DOHH2 (cell line): ENCODE results near the gene IL1A.

Source experiments
- H3F3A ChIP-seq: fragments of 200-600 bp; sonication (generic), shearing (Covaris generic); 2 replicates; pipeline ENCODE4 v1.6.0; 2016; ENCODE audit warnings: antibody characterized with exemption, mild to moderate bottlenecking; ENCODE audit not compliant: control insufficient read depth, insufficient read depth
- H3K27ac ChIP-seq: fragments of 200-600 bp; sonication (generic); 2 replicates; pipeline ENCODE4 v1.5.1; 2014; ENCODE audit warnings: low read depth, mild to moderate bottlenecking, low read length, moderate library complexity
- H3K27me3 ChIP-seq: fragments of 200-600 bp; sonication (generic); 2 replicates; pipeline ENCODE4 v1.6.1; 2014; ENCODE audit warnings: mild to moderate bottlenecking, low read length, mixed read lengths; ENCODE audit not compliant: control insufficient read depth
- H3K36me3 ChIP-seq: fragments of 200-600 bp; sonication (generic); 2 replicates; pipeline ENCODE4 v1.6.1; 2014; ENCODE audit warnings: mild to moderate bottlenecking, low read length, moderate library complexity, mixed read lengths; ENCODE audit not compliant: control insufficient read depth
- H3K4me1 ChIP-seq: fragments of 200-600 bp; sonication (generic); 2 replicates; pipeline ENCODE4 v1.6.1; 2014; ENCODE audit warnings: mild to moderate bottlenecking, low read length, mixed read lengths; ENCODE audit not compliant: control insufficient read depth
- H3K4me2 ChIP-seq: fragments of 200-600 bp; sonication (generic); 2 replicates; pipeline ENCODE4 v1.6.0; 2014; ENCODE audit warnings: mild to moderate bottlenecking, low read length, moderate library complexity
- H3K4me3 ChIP-seq: fragments of 200-600 bp; sonication (generic); 2 replicates; pipeline ENCODE4 v1.5.1; 2014; ENCODE audit warnings: mild to moderate bottlenecking, low read length, mixed read lengths
- H3K79me2 ChIP-seq: fragments of 200-600 bp; sonication (generic); 2 replicates; pipeline ENCODE4 v1.6.1; 2014; ENCODE audit warnings: mild to moderate bottlenecking, low read length, mixed read lengths; ENCODE audit not compliant: control insufficient read depth
- H3K9me2 ChIP-seq: fragments of 200-600 bp; sonication (generic); replicated peaks from 2 replicates; pipeline ENCODE4 v1.6.1; 2014; ENCODE audit warnings: mild to moderate bottlenecking, low read length, mixed read lengths; ENCODE audit not compliant: control insufficient read depth
- H3K9me3 ChIP-seq: fragments of 200-600 bp; sonication (generic); 2 replicates; pipeline ENCODE4 v1.6.1; 2014; ENCODE audit warnings: antibody characterized with exemption, low read length, mixed read lengths; ENCODE audit not compliant: control insufficient read depth, insufficient read depth
- H4K20me1 ChIP-seq: fragments of 200-600 bp; sonication (generic); 2 replicates; pipeline ENCODE4 v1.6.0; 2014; ENCODE audit warnings: low read depth, mild to moderate bottlenecking, antibody characterized with exemption, low read length, moderate library complexity; ENCODE audit not compliant: control insufficient read depth, insufficient read depth
- CTCF ChIP-seq: fragments of 200-600 bp; sonication (generic); IDR thresholded peaks from one replicate; pipeline ENCODE4 v1.5.1; 2014; ENCODE audit warnings: antibody characterized with exemption, mild to moderate bottlenecking, low read depth, low read length; ENCODE audit not compliant: poor library complexity, severe bottlenecking
- EZH2phosphoT487 ChIP-seq: fragments of 200-600 bp; sonication (generic); IDR thresholded peaks from 2 replicates; pipeline ENCODE4 v1.6.1; 2017; ENCODE audit warnings: borderline replicate concordance, mild to moderate bottlenecking, antibody characterized with exemption, low read length, moderate library complexity, mixed read lengths

IL1A gene

GRCh38 chr2:112728378-112729175 is 55.7 kb downstream of the IL1A start:
- Histone ChIP-seq H3K9me3 (no peaks in the 10 kb centered on the region), H3K4me2 (no peak overlapping the region), H3K27ac (no peak overlapping the region), H3K9me2 (no peaks in the 10 kb centered on the region), H3K4me1 (peaks cover 5% of the 10 kb centered on the region), H3K79me2 (no peaks in the 10 kb centered on the region), H3K27me3 (peaks cover 6% of the 10 kb centered on the region; the same call in 1 of the 2 replicates), H3K4me3 (no peak overlapping the region), H4K20me1 (no peaks in the 10 kb centered on the region), H3F3A (no peaks in the 10 kb centered on the region), H3K36me3 (no peaks in the 10 kb centered on the region)
- no peak for TF ChIP-seq CTCF

- TF ChIP-seq CTCF (no peak), EZH2phosphoT487 (no peak)
- H3K27me3 ChIP-seq, result peaks cover 6% of the 10 kb centered on the region; the same call in 1 of the 2 replicates
- no peaks in the 10 kb centered on the region for H3K9me2 ChIP-seq
- H3K27ac ChIP-seq, result no peak overlapping the region
- no peaks in the 10 kb centered on the region for H3K9me3 ChIP-seq
- H4K20me1 ChIP-seq, result no peaks in the 10 kb centered on the region
- H3K4me1 ChIP-seq, result peaks cover 5% of the 10 kb centered on the region
- no peaks in the 10 kb centered on the region for H3F3A ChIP-seq
- H3K36me3 ChIP-seq, result no peaks in the 10 kb centered on the region
- no peak overlapping the region for H3K4me3 ChIP-seq
- H3K79me2 ChIP-seq, result no peaks in the 10 kb centered on the region
- H3K4me2 ChIP-seq, result no peak overlapping the region
These were observed 56.3 kb downstream of the IL1A start for GRCh38 chr2:112728029-112728362.

GRCh38 chr2:112727276-112728028 is 56.8 kb downstream of the IL1A start:
- no peak for TF ChIP-seq EZH2phosphoT487
- TF ChIP-seq CTCF, result no peak
- H3K27me3 ChIP-seq, result peaks cover 6% of the 10 kb centered on the region; the same call in 1 of the 2 replicates
- H3F3A ChIP-seq, result no peaks in the 10 kb centered on the region
- H3K4me3 ChIP-seq, result no peak overlapping the region
- H3K36me3 ChIP-seq, result no peaks in the 10 kb centered on the region
- no peaks in the 10 kb centered on the region for H3K9me2 ChIP-seq
- H3K27ac ChIP-seq, result no peak overlapping the region
- H3K9me3 ChIP-seq, result no peaks in the 10 kb centered on the region
- no peaks in the 10 kb centered on the region for H3K79me2 ChIP-seq
- peaks cover 5% of the 10 kb centered on the region for H3K4me1 ChIP-seq
- no peak overlapping the region for H3K4me2 ChIP-seq
- no peaks in the 10 kb centered on the region for H4K20me1 ChIP-seq
